SU-DHL-6 (cell line): Measurements from ENCODE around the gene FAM227B.
"Not testable (repeated sequence)": the region's sequence is repeated elsewhere in the genome, so short reads cannot be mapped to it uniquely, and the experiment has no call there.

Experiments used
- CTCF ChIP-seq: fragments of 200-600 bp; sonication (generic); IDR thresholded peaks from one replicate; pipeline ENCODE4 v1.5.1; 2017; ENCODE audit warnings: antibody characterized with exemption, mild to moderate bottlenecking, low read length, moderate library complexity; ENCODE audit not compliant: insufficient read depth, poor library complexity, severe bottlenecking
- EZH2phosphoT487 ChIP-seq: fragments of 200-600 bp; sonication (generic), shearing (Covaris generic); conservative IDR thresholded peaks from 2 replicates; pipeline ENCODE4 v1.6.1; 2018; ENCODE audit warnings: mild to moderate bottlenecking, antibody characterized with exemption, low read length, moderate library complexity, mixed read lengths

- peak; percentile 42 for TF ChIP-seq CTCF
- not testable (repeated sequence) for TF ChIP-seq EZH2phosphoT487
Observed at GRCh38 chr15:49471248-49471647, 149.4 kb downstream of the FAM227B start.
